H9 (cell line): ENCODE data around the gene FAM117A. TPM values are rescaled to one million over a fixed set of nuclear protein-coding genes. Genes with fewer than 3 reads are reported as not detected.

Experiments
- DNase-seq: peaks from one replicate; pipeline ENCODE4 v3.0.0-alpha.2; 2017
- H2AFZ ChIP-seq: one replicate; pipeline ENCODE4 v1.6.1; 2013; ENCODE audit warnings: mild to moderate bottlenecking, low read length, control low read depth, moderate library complexity
- H2AK5ac ChIP-seq: 2 replicates; pipeline ENCODE4 v1.6.1; 2013; ENCODE audit warnings: low read length, control low read depth, mixed read lengths; ENCODE audit not compliant: insufficient read length
- H2BK120ac ChIP-seq: one replicate; pipeline ENCODE4 v1.6.1; 2013; ENCODE audit warnings: low read depth, mild to moderate bottlenecking, low read length, control low read depth, inconsistent platforms; ENCODE audit not compliant: poor library complexity, severe bottlenecking
- H2BK12ac ChIP-seq: 2 replicates; pipeline ENCODE4 v1.6.1; 2013; ENCODE audit warnings: low read length, control low read depth, mixed read lengths, low read depth; ENCODE audit not compliant: insufficient read length
- H2BK15ac ChIP-seq: 2 replicates; pipeline ENCODE4 v1.6.1; 2013; ENCODE audit warnings: low read depth, low read length, control low read depth
- H2BK20ac ChIP-seq: one replicate; pipeline ENCODE4 v1.6.1; 2013; ENCODE audit warnings: low read depth, mild to moderate bottlenecking, low read length, control low read depth, inconsistent platforms; ENCODE audit not compliant: poor library complexity, severe bottlenecking
- H2BK5ac ChIP-seq: 2 replicates; pipeline ENCODE4 v1.6.1; 2013; ENCODE audit warnings: low read length, control low read depth, mixed read lengths; ENCODE audit not compliant: insufficient read length
- H3K14ac ChIP-seq: 2 replicates; pipeline ENCODE4 v1.6.1; 2013; ENCODE audit warnings: low read length, control low read depth; ENCODE audit not compliant: insufficient read depth
- H3K18ac ChIP-seq: 2 replicates; pipeline ENCODE4 v1.6.1; 2013; ENCODE audit warnings: low read depth, mild to moderate bottlenecking, mixed read lengths, low read length, control low read depth; ENCODE audit not compliant: insufficient read length
- H3K23ac ChIP-seq: 2 replicates; pipeline ENCODE4 v1.6.1; 2013; ENCODE audit warnings: low read length, control low read depth, mixed read lengths, low read depth; ENCODE audit not compliant: insufficient read length
- H3K23me2 ChIP-seq: 2 replicates; pipeline ENCODE4 v1.6.1; 2013; ENCODE audit warnings: low read depth, mild to moderate bottlenecking, mixed read lengths, low read length, control low read depth; ENCODE audit not compliant: insufficient read length, poor library complexity, severe bottlenecking
- H3K27ac ChIP-seq: 2 replicates; pipeline ENCODE4 v1.5.1; 2013; ENCODE audit warnings: low read length, control low read depth, mixed read lengths, low read depth; ENCODE audit not compliant: insufficient read length
- H3K27me3 ChIP-seq: 2 replicates; pipeline ENCODE4 v1.6.1; 2013; ENCODE audit warnings: low read length, control low read depth, inconsistent platforms; ENCODE audit not compliant: insufficient read depth
- H3K4ac ChIP-seq: 2 replicates; pipeline ENCODE4 v1.6.1; 2013; ENCODE audit warnings: low read depth, mild to moderate bottlenecking, control low read depth, inconsistent platforms, low read length, moderate library complexity
- H3K4me1 ChIP-seq: 2 replicates; pipeline ENCODE4 v1.6.1; 2013; ENCODE audit warnings: low read length, control low read depth, inconsistent platforms; ENCODE audit not compliant: insufficient read depth
- H3K4me2 ChIP-seq: 2 replicates; pipeline ENCODE4 v1.6.1; 2013; ENCODE audit warnings: low read length, control low read depth, mixed read lengths; ENCODE audit not compliant: insufficient read length, insufficient read depth
- H3K56ac ChIP-seq: 2 replicates; pipeline ENCODE4 v1.6.1; 2013; ENCODE audit warnings: low read depth, mild to moderate bottlenecking, mixed read lengths, low read length, control low read depth; ENCODE audit not compliant: insufficient read length
- H3K79me1 ChIP-seq: 2 replicates; pipeline ENCODE4 v1.6.1; 2013; ENCODE audit warnings: low read depth, mild to moderate bottlenecking, moderate library complexity, low read length, control low read depth, inconsistent platforms; ENCODE audit not compliant: insufficient read depth, poor library complexity, severe bottlenecking
- H3K79me2 ChIP-seq: 2 replicates; pipeline ENCODE4 v1.6.1; 2013; ENCODE audit warnings: low read length, control low read depth, inconsistent platforms; ENCODE audit not compliant: insufficient read depth
- H3K9ac ChIP-seq: 2 replicates; pipeline ENCODE4 v1.6.1; 2013; ENCODE audit warnings: low read length, control low read depth, mixed read lengths; ENCODE audit not compliant: insufficient read length; ENCODE audit errors: extremely low read depth
- H3K9me3 ChIP-seq: one replicate; pipeline ENCODE4 v1.6.1; 2013; ENCODE audit warnings: low read depth, low read length, inconsistent platforms; ENCODE audit not compliant: control insufficient read depth
- H3T11ph ChIP-seq: one replicate; pipeline ENCODE4 v1.6.1; 2013; ENCODE audit warnings: mild to moderate bottlenecking, low read length, control low read depth, inconsistent platforms
- H4K20me1 ChIP-seq: one replicate; pipeline ENCODE4 v1.6.1; 2013; ENCODE audit not compliant: control insufficient read depth, insufficient read length, insufficient read depth
- H4K5ac ChIP-seq: 2 replicates; pipeline ENCODE4 v1.6.1; 2013; ENCODE audit warnings: low read depth, mild to moderate bottlenecking, mixed read lengths, low read length, control low read depth; ENCODE audit not compliant: insufficient read length
- H4K8ac ChIP-seq: replicated peaks from 2 replicates; pipeline ENCODE4 v1.6.1; 2013; ENCODE audit warnings: low read length, control low read depth, mixed read lengths, low read depth; ENCODE audit not compliant: insufficient read length
- H4K91ac ChIP-seq: 2 replicates; pipeline ENCODE4 v1.6.1; 2013; ENCODE audit warnings: low read depth, mild to moderate bottlenecking, moderate library complexity, mixed read lengths, low read length, control low read depth; ENCODE audit not compliant: insufficient read length
- H3K27ac Mint-ChIP-seq, 3 experiments: 2 replicates in 2 of 3; 3 replicates in 1 of 3; pipeline ENCODE4 v1.8.0; 2020 to 2021; ENCODE audit warnings: mixed read lengths in 3 of 3, mild to moderate bottlenecking in 1 of 3, moderate library complexity in 1 of 3
- H3K27me3 Mint-ChIP-seq: 2 replicates; pipeline ENCODE4 v1.8.0; 2021; ENCODE audit warnings: low read depth, mild to moderate bottlenecking, moderate library complexity, mixed read lengths
- H3K36me3 Mint-ChIP-seq, 3 experiments: 2 replicates in 2 of 3; 3 replicates in 1 of 3; pipeline ENCODE4 v1.8.0; 2020 to 2021; ENCODE audit warnings: low read depth in 3 of 3, mixed read lengths in 3 of 3; ENCODE audit not compliant: insufficient read depth in 1 of 3
- H3K4me1 Mint-ChIP-seq, 2 experiments: 2 replicates each; pipeline ENCODE4 v1.8.0; 2020; ENCODE audit warnings: mixed read lengths in 2 of 2
- H3K4me3 Mint-ChIP-seq, 2 experiments: 2 replicates in 1 of 2; 3 replicates in 1 of 2; pipeline ENCODE4 v1.8.0; 2020 to 2021; ENCODE audit warnings: mild to moderate bottlenecking in 2 of 2, mixed read lengths in 2 of 2, moderate library complexity in 1 of 2
- H3K9me3 Mint-ChIP-seq, 2 experiments: 2 replicates in 1 of 2; 3 replicates in 1 of 2; pipeline ENCODE4 v1.8.0; 2020; ENCODE audit warnings: mild to moderate bottlenecking in 2 of 2, mixed read lengths in 2 of 2, moderate library complexity in 1 of 2
- WGBS: extraction: QIAGEN DNeasy Blood & Tissue Kit; methylation state at CpG from one replicate; pipeline ENCODE4 v1.1.7; 2013; ENCODE audit warnings: missing lambda C conversion rate, low lambda C conversion rate, mixed read lengths; ENCODE audit not compliant: insufficient read length; ENCODE audit errors: extremely low coverage; 5-methylcytosine and 5-hydroxymethylcytosine counted together
- total RNA-seq: library from RNA; stranded (reverse); gene quantifications from 2 replicates; pipeline ENCODE4 v1.2.1, GENCODE V29; 2021
- TF ChIP-seq, protein P1 (sequence below): fragments of 200-600 bp; sonication (generic); conservative IDR thresholded peaks from 3 replicates; pipeline ENCODE4 v1.8.0; 2021; ENCODE audit warnings: antibody characterized with exemption, mild to moderate bottlenecking

FAM117A gene
- total RNA-seq, 1 experiment from 2014 or later = 21.1 TPM

DNA sequence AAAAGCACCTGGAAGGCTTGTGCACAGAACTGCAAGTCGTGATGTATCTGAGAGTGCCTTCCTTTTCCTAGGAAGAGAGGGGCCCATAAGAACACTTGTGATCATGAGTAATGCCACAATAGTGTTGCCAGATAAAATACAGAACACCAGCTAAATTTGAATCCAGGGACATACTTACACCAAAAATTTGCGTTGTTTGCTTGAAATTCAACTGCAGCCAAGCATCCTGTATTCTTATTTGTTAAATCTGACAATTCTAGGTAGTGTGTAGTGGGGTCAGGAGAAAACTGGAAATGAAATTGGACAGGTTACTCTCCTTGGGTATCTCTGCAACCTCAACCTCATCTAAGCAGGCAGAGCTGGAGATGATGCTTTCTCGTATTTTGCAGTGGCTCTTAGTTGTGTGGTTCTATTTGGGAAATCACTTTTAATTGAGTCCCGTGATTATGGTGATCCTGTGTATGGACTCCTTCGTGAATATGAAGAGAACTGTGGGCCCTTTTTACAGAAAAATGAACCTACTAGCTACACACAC, 68.2 kb downstream of the FAM117A start:
- H3K9me3 Mint-ChIP-seq = no peaks in the 10 kb centered on the region
- no peak overlapping the region for H2BK12ac ChIP-seq
- H4K91ac ChIP-seq = no peak overlapping the region
- no peak overlapping the region for H2AK5ac ChIP-seq
- H3K4me1 ChIP-seq = no peaks in the 10 kb centered on the region; the same call in 1 of the 2 replicates
- H3K79me1 ChIP-seq = no peaks in the 10 kb centered on the region
- no peaks in the 10 kb centered on the region for H3K79me2 ChIP-seq
- H3K4ac ChIP-seq = no peak overlapping the region
- no peak overlapping the region for H3K27ac Mint-ChIP-seq
- no peak overlapping the region for H3K4me3 Mint-ChIP-seq
- H2BK20ac ChIP-seq = no peak overlapping the region
- H3K27ac ChIP-seq = no peak overlapping the region
- H3K23me2 ChIP-seq = peaks cover 3% of the 10 kb centered on the region
- H2BK5ac ChIP-seq = no peak overlapping the region
- DNase-seq = no peak
- WGBS = no CpG with 5 or more reads among the region's 5 CpGs
- no peak overlapping the region for H2AFZ ChIP-seq
- TF ChIP-seq, protein P1, sequence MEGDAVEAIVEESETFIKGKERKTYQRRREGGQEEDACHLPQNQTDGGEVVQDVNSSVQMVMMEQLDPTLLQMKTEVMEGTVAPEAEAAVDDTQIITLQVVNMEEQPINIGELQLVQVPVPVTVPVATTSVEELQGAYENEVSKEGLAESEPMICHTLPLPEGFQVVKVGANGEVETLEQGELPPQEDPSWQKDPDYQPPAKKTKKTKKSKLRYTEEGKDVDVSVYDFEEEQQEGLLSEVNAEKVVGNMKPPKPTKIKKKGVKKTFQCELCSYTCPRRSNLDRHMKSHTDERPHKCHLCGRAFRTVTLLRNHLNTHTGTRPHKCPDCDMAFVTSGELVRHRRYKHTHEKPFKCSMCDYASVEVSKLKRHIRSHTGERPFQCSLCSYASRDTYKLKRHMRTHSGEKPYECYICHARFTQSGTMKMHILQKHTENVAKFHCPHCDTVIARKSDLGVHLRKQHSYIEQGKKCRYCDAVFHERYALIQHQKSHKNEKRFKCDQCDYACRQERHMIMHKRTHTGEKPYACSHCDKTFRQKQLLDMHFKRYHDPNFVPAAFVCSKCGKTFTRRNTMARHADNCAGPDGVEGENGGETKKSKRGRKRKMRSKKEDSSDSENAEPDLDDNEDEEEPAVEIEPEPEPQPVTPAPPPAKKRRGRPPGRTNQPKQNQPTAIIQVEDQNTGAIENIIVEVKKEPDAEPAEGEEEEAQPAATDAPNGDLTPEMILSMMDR = no peak
- no peak overlapping the region for H4K5ac ChIP-seq
- no peak overlapping the region for H4K8ac ChIP-seq
- H3K27me3 ChIP-seq = no peaks in the 10 kb centered on the region
- no peak overlapping the region for H2BK15ac ChIP-seq
- H3K36me3 Mint-ChIP-seq = peaks cover 0 to 11% (median 10%) of the 10 kb centered on the region in 3 experiments; a peak in 6 of 7 replicates
- no peak overlapping the region for H3K14ac ChIP-seq
- peaks cover 10% of the 10 kb centered on the region for H3K27me3 Mint-ChIP-seq
- no peak overlapping the region for H3K18ac ChIP-seq
- H2BK120ac ChIP-seq = no peak overlapping the region
- peaks cover 15 to 16% of the 10 kb centered on the region in 2 experiments for H3K4me1 Mint-ChIP-seq
- no peaks in the 10 kb centered on the region for H4K20me1 ChIP-seq
- no peak overlapping the region for H3K23ac ChIP-seq
- H3K4me2 ChIP-seq = no peak overlapping the region
- no peaks in the 10 kb centered on the region for H3K9me3 ChIP-seq
- no peak overlapping the region for H3K56ac ChIP-seq
- no peak overlapping the region for H3K9ac ChIP-seq
- no peak overlapping the region for H3T11ph ChIP-seq
